ENCODE results near the gene SMIM35. TPM values are rescaled to one million over a fixed set of nuclear protein-coding genes. Genes with fewer than 3 reads are reported as not detected.
"Not testable (repeated sequence)": the region's sequence is repeated elsewhere in the genome, so short reads cannot be mapped to it uniquely, and the experiment has no call there.

SMIM35 gene
- polyA plus RNA-seq, 2 donors = 0.01 to 0.02 TPM

DNA sequence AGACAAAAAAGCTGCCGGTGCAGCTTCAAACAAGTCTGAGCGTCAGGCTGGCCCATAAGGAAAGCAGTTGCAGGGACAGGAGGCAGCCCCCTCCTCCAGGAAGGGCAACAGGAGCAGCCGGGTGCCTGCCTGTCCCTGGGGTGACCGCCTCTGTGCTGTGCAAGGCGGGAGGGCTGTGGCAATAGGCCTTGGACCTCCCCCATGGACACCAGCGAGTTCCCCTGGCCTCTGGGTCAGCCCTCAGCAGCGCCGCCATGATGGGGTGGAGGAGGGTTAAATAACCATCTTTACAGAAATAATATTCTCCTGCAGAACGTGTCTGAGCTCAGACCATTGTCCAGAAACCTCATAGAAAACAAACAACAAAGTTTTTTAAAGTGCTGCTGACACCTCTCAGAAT lies 13.2 kb downstream of the SMIM35 start:
- WGBS, 2 donors = 71 to 73% methylated on average over 8 to 9 of the region's 9 CpGs
- no peaks in the 10 kb centered on the region for H3K27me3 ChIP-seq (ENCODE audit: control insufficient read depth in 1 of 2, insufficient read depth in 2 of 2, low read length in 2 of 2)

DNA sequence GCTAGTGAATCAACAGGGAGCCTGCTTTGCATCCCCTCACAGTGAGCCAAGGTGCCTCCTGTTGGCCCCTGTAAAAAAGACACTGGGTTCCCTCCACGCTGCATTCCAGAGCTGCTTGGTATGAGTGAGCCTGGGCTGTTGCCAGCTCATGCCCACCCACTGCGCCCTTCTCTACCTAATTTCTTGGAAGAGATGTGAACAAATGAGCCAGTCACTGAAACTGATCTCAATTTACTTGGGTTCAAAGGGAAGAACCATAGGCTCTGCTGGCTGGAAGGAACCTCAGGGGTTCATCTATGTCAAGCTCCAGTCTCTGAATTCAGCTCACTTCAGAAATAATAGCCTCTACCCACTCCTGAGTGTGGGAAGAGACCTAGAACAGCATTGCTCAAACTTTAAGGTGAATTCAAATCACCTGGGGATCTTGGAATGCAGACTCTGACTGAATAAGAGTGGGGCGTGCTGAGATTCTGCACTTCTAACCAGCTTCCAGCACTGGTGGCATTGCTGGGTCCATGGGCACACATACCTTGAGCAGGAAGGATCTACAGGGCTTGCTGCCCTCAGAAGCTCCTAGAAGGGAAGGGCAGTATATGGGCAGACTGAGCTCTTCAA lies 15.2 kb downstream of the SMIM35 start:
- Histone ChIP-seq H3K4me1 (ENCODE audit: control insufficient read depth in 2 of 2, insufficient read depth in 2 of 2, low read length in 1 of 2) (peaks cover 4 to 6% of the 10 kb centered on the region in 2 donors), H3K36me3 (ENCODE audit: control insufficient read depth in 2 of 2, insufficient read depth in 2 of 2, low read length in 1 of 2) (no peaks in the 10 kb centered on the region), H3K4me3 (ENCODE audit: low read depth in 1 of 2, low read length in 2 of 2) (no peak overlapping the region), H3K27me3 (ENCODE audit: control insufficient read depth in 1 of 2, insufficient read depth in 2 of 2, low read length in 2 of 2) (no peaks in the 10 kb centered on the region), H3K27ac (ENCODE audit: low read depth in 2 of 2, low read length in 1 of 2) (no peak overlapping the region), H3K9me3 (ENCODE audit: control insufficient read depth in 2 of 2, insufficient read depth in 1 of 2, low read depth in 1 of 2, low read length in 1 of 2) (no peaks in the 10 kb centered on the region)
- WGBS, 2 donors = 88 to 93% methylated on average over 3 of the region's 3 CpGs

More for the DNA sequence above, 13.2 kb downstream of the SMIM35 start:
- Histone ChIP-seq H3K4me1 (ENCODE audit: control insufficient read depth in 2 of 2, insufficient read depth in 2 of 2, low read length in 1 of 2) (peaks cover 4 to 6% of the 10 kb centered on the region in 2 donors), H3K27ac (ENCODE audit: low read depth in 2 of 2, low read length in 1 of 2) (no peak overlapping the region), H3K36me3 (ENCODE audit: control insufficient read depth in 2 of 2, insufficient read depth in 2 of 2, low read length in 1 of 2) (no peaks in the 10 kb centered on the region), H3K9me3 (ENCODE audit: control insufficient read depth in 2 of 2, insufficient read depth in 1 of 2, low read depth in 1 of 2, low read length in 1 of 2) (no peaks in the 10 kb centered on the region), H3K4me3 (ENCODE audit: low read depth in 1 of 2, low read length in 2 of 2) (no peak overlapping the region)

DNA sequence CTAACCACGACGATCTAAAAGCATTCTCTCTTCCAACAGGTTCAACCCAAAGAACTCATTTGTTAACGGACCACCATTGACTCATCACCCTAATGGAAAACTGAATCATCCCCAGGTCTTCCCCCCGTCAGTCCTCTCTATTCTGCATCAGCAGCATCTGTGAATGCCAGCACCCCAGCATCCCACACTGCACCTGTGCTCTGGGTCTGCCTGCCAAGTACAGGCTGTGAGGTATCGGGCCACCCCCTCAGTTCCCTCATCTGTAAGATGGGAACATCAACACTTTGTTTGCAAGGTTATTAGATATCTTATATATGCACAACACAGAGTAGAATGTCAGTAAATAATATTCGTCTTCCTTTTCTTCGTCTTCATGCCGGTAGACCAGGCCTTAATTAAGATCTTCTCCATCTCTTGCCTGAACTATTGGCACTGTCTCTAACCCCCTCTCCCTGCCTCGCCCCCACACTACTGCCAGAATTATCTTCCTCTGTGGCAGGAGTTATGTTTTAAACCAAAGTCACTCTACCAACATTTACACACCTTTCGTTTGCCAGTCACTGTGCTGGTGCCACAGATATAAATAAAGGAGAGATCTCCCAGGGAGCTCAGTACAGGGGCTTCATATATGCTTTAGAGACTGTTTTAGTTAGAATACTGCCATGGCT lies 17.7 kb downstream of the SMIM35 start:
- H3K27ac ChIP-seq (ENCODE audit: low read depth in 2 of 2, low read length in 1 of 2) = no peak overlapping the region
- H3K4me3 ChIP-seq (ENCODE audit: low read depth in 1 of 2, low read length in 2 of 2) = no peak overlapping the region
- H3K9me3 ChIP-seq (ENCODE audit: control insufficient read depth in 2 of 2, insufficient read depth in 1 of 2, low read depth in 1 of 2, low read length in 1 of 2) = no peaks in the 10 kb centered on the region
- peaks cover 3 to 5% of the 10 kb centered on the region in 2 donors for H3K4me1 ChIP-seq (ENCODE audit: control insufficient read depth in 2 of 2, insufficient read depth in 2 of 2, low read length in 1 of 2)
- no peaks in the 10 kb centered on the region for H3K27me3 ChIP-seq (ENCODE audit: control insufficient read depth in 1 of 2, insufficient read depth in 2 of 2, low read length in 2 of 2)
- no peaks in the 10 kb centered on the region for H3K36me3 ChIP-seq (ENCODE audit: control insufficient read depth in 2 of 2, insufficient read depth in 2 of 2, low read length in 1 of 2)
- 89 to 90% methylated on average over 10 of the region's 10 CpGs for WGBS, 2 donors

DNA sequence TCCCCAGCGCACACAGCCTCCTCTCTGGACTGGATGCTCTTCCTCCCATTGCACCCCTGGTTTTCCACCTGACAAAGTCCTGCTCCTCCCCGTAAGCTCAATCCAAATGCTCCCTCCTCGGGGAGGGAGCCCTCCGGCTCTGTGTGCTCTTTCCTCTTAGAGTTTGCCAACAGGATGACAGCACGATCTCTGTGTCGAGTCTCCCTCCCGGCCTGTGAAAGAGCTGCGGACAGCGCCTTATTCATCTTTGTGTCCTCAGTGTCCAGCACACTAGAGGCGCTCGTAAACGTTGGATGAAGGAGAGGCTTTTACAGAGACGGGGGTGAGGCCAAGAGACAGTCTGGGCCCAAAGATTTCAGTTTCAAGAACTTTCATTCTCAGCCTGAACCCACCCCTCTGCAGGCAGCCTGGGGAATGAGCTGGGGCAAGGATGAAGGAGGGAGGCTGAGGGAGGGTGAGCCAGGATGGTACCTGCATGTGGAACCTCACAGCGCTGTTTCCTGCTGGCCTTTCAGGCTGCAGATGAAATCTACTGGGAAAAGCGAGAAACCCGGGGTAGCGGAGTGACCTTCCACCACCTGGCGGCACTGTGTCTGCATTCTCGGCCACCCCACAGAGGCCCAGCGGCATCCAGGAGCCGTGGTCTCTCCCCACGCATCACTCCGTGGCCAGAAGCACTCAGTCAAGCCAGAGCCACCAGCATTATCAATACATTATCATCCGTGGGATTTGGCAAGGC lies 18.4 kb downstream of the SMIM35 start:
- Histone ChIP-seq H3K36me3 (ENCODE audit: control insufficient read depth in 2 of 2, insufficient read depth in 2 of 2, low read length in 1 of 2) (no peaks in the 10 kb centered on the region), H3K27ac (ENCODE audit: low read depth in 2 of 2, low read length in 1 of 2) (no peak overlapping the region), H3K4me3 (ENCODE audit: low read depth in 1 of 2, low read length in 2 of 2) (no peak overlapping the region), H3K9me3 (ENCODE audit: control insufficient read depth in 2 of 2, insufficient read depth in 1 of 2, low read depth in 1 of 2, low read length in 1 of 2) (no peaks in the 10 kb centered on the region), H3K4me1 (ENCODE audit: control insufficient read depth in 2 of 2, insufficient read depth in 2 of 2, low read length in 1 of 2) (peaks cover 3 to 5% of the 10 kb centered on the region in 2 donors), H3K27me3 (ENCODE audit: control insufficient read depth in 1 of 2, insufficient read depth in 2 of 2, low read length in 2 of 2) (no peaks in the 10 kb centered on the region)
- WGBS, 2 donors = 73 to 80% methylated on average over 24 of the region's 24 CpGs

DNA sequence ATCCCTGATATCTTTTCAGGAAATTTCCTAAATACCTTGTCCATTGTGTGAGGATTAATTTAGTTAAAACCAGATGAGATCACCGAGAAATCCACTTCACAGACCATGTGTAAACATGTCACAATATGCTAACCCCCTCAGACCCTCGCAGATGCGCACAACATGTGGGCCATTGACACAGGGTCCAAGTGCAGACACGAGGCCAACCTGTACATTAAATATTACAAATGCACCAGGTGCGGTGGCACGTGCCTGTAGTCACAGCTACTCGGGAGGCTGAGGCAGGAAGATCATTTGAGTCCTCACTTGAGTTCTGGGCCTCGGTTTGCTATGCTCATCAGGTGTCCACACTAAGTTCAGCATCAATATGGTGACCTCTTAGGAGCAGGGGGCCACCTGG lies 19.8 kb downstream of the SMIM35 start:
- Histone ChIP-seq H3K27ac (ENCODE audit: low read depth in 2 of 2, low read length in 1 of 2) (no peak overlapping the region), H3K27me3 (ENCODE audit: control insufficient read depth in 1 of 2, insufficient read depth in 2 of 2, low read length in 2 of 2) (no peaks in the 10 kb centered on the region)
- 77 to 85% methylated on average over 8 of the region's 8 CpGs for WGBS, 2 donors

DNA sequence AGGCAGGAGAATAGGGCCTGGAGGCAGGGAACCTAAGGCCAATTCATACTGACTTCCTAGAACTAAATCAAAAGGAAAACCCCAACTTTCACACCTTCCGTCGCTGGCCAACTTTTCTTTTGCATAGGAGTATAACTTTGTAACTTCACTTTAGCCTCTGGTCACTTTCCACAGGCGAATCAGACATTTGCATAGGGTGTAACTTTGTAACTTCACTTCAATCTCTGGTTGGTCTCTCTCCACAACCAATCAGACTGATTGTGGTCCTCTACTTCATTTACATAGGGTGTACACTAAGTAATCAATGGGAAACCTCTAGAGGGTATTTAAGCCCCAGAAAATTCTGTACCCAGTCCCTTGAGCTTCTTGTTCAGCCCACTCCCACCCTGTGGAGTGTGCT lies 21.4 kb downstream of the SMIM35 start:
- Histone ChIP-seq H3K36me3 (ENCODE audit: control insufficient read depth in 2 of 2, insufficient read depth in 2 of 2, low read length in 1 of 2) (no peaks in the 10 kb centered on the region), H3K9me3 (ENCODE audit: control insufficient read depth in 2 of 2, insufficient read depth in 1 of 2, low read depth in 1 of 2, low read length in 1 of 2) (no peaks in the 10 kb centered on the region), H3K4me3 (ENCODE audit: low read depth in 1 of 2, low read length in 2 of 2) (no peak overlapping the region), H3K27ac (ENCODE audit: low read depth in 2 of 2, low read length in 1 of 2) (no peak overlapping the region), H3K27me3 (ENCODE audit: control insufficient read depth in 1 of 2, insufficient read depth in 2 of 2, low read length in 2 of 2) (no peaks in the 10 kb centered on the region), H3K4me1 (ENCODE audit: control insufficient read depth in 2 of 2, insufficient read depth in 2 of 2, low read length in 1 of 2) (peaks cover 3 to 5% of the 10 kb centered on the region in 2 donors)
- 50 to 61% methylated on average over 3 of the region's 3 CpGs for whole genome bisulfite sequencing, 2 donors

More for the DNA sequence above, 19.8 kb downstream of the SMIM35 start:
- H3K4me3 ChIP-seq (ENCODE audit: low read depth in 1 of 2, low read length in 2 of 2) = no peak overlapping the region
- H3K9me3 ChIP-seq (ENCODE audit: control insufficient read depth in 2 of 2, insufficient read depth in 1 of 2, low read depth in 1 of 2, low read length in 1 of 2) = no peaks in the 10 kb centered on the region
- no peaks in the 10 kb centered on the region for H3K36me3 ChIP-seq (ENCODE audit: control insufficient read depth in 2 of 2, insufficient read depth in 2 of 2, low read length in 1 of 2)
- H3K4me1 ChIP-seq (ENCODE audit: control insufficient read depth in 2 of 2, insufficient read depth in 2 of 2, low read length in 1 of 2) = peaks cover 3 to 5% of the 10 kb centered on the region in 2 donors

DNA sequence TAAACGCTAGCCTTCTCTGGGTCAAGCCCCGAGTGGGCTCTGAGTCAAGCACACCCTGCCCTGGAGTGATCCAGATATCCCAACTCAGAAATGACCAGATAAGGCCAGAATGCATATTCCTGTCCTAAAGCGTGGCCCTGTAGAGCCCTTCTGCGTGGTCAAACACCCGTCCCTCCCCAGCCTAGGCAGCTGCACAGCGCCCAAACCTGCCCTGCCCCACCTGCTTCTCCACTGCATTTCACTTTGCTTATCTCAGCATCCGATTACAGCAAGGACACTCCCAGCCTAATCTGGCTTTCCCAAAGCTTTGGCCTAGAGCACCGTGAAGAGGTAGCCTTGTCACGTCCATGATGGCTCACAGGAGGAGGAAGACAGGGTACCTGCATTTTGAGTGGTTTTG lies 21.8 kb downstream of the SMIM35 start:
- Histone ChIP-seq H3K4me3 (ENCODE audit: low read depth in 1 of 2, low read length in 2 of 2) (no peak overlapping the region), H3K36me3 (ENCODE audit: control insufficient read depth in 2 of 2, insufficient read depth in 2 of 2, low read length in 1 of 2) (no peaks in the 10 kb centered on the region), H3K4me1 (ENCODE audit: control insufficient read depth in 2 of 2, insufficient read depth in 2 of 2, low read length in 1 of 2) (peaks cover 3 to 5% of the 10 kb centered on the region in 2 donors), H3K9me3 (ENCODE audit: control insufficient read depth in 2 of 2, insufficient read depth in 1 of 2, low read depth in 1 of 2, low read length in 1 of 2) (no peaks in the 10 kb centered on the region), H3K27me3 (ENCODE audit: control insufficient read depth in 1 of 2, insufficient read depth in 2 of 2, low read length in 2 of 2) (no peaks in the 10 kb centered on the region), H3K27ac (ENCODE audit: low read depth in 2 of 2, low read length in 1 of 2) (no peak overlapping the region)
- WGBS, 2 donors = 58 to 60% methylated on average over 9 of the region's 9 CpGs

DNA sequence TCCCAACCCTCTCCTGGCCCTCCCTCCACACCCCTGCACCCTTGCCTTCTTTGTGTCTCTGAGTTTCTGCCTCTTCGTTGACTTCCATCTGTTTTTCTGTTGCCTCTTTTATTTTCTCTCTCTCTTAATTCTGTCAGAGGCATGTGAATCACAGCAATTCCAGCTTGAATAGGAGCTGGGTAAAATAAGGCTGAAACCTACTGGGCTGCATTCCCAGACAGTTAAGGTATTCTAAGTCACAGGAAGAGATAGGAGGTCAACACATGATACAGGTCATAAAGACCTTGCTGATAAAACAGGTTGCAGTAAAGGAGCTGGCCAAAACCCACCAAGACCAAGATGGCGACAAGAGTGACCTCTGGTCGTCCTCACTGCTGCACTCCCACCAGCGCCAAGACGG lies 24.1 kb downstream of the SMIM35 start:
- not testable (repeated sequence) for H3K36me3 ChIP-seq (ENCODE audit: control insufficient read depth in 2 of 2, insufficient read depth in 2 of 2, low read length in 1 of 2); H3K27me3 ChIP-seq (ENCODE audit: control insufficient read depth in 1 of 2, insufficient read depth in 2 of 2, low read length in 2 of 2); H3K9me3 ChIP-seq (ENCODE audit: control insufficient read depth in 2 of 2, insufficient read depth in 1 of 2, low read depth in 1 of 2, low read length in 1 of 2); H3K27ac ChIP-seq (ENCODE audit: low read depth in 2 of 2, low read length in 1 of 2); H3K4me1 ChIP-seq (ENCODE audit: control insufficient read depth in 2 of 2, insufficient read depth in 2 of 2, low read length in 1 of 2); H3K4me3 ChIP-seq (ENCODE audit: low read depth in 1 of 2, low read length in 2 of 2)
- WGBS, 2 donors = 97 to 100% methylated on average over 5 of the region's 5 CpGs

DNA sequence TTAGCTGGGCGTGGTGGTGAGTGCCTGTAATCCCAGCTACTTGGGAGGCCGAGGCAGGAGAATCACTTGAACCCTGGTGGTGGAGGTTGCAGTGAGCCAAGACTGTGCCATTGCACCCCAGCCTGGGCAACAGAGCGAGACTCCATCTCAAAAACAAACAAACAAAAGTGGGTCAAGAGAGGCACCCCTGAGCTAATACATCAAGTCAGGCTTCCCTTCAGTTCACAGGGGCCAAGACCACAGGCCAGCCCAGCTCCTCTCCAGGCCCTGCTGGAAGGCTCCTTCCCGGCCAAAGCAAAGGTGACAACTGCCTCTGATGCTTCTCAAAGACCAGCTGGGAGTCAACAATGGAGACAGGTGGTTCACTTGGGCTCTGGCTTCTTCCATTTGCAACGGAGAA lies 24.6 kb downstream of the SMIM35 start:
- 89 to 91% methylated on average over 5 of the region's 5 CpGs for WGBS, 2 donors
- not testable (repeated sequence) for H3K36me3 ChIP-seq (ENCODE audit: control insufficient read depth in 2 of 2, insufficient read depth in 2 of 2, low read length in 1 of 2); H3K9me3 ChIP-seq (ENCODE audit: control insufficient read depth in 2 of 2, insufficient read depth in 1 of 2, low read depth in 1 of 2, low read length in 1 of 2); H3K4me3 ChIP-seq (ENCODE audit: low read depth in 1 of 2, low read length in 2 of 2); H3K27me3 ChIP-seq (ENCODE audit: control insufficient read depth in 1 of 2, insufficient read depth in 2 of 2, low read length in 2 of 2); H3K27ac ChIP-seq (ENCODE audit: low read depth in 2 of 2, low read length in 1 of 2); H3K4me1 ChIP-seq (ENCODE audit: control insufficient read depth in 2 of 2, insufficient read depth in 2 of 2, low read length in 1 of 2)

Data from esophagus (tissue), 2 donors.